H1 (cell line): ENCODE measurements around the gene MEN1. TPM values are rescaled to one million over a fixed set of nuclear protein-coding genes. Genes with fewer than 3 reads are reported as not detected.

Experiments used
- ATF2 ChIP-seq: IDR thresholded peaks from 2 replicates; pipeline ENCODE4 v1.6.1; 2012; ENCODE audit warnings: low read length, inconsistent platforms
- RXRA ChIP-seq: IDR thresholded peaks from 2 replicates; pipeline ENCODE4 v1.6.1; 2011; ENCODE audit warnings: low read depth, mild to moderate bottlenecking, low read length, moderate library complexity; ENCODE audit not compliant: insufficient read depth
- SRF ChIP-seq: IDR thresholded peaks from 2 replicates; pipeline ENCODE4 v1.6.1; 2011; ENCODE audit warnings: mild to moderate bottlenecking, low read depth, low read length, moderate library complexity
- TAF1 ChIP-seq: IDR thresholded peaks from 2 replicates; pipeline ENCODE4 v1.6.1; 2011; ENCODE audit warnings: mild to moderate bottlenecking, low read depth, low read length
- polyA plus RNA-seq, 7 experiments: library from polyadenylated mRNA; depleted of rRNA in 3 of 7; stranded (reverse) in 5 of 7; unstranded in 2 of 7; fragments of >200 nt in 5 of 7; fragments of 200-250 nt in 2 of 7; gene quantifications; 1 replicate in 5 of 7; 2 replicates in 1 of 7; 4 replicates in 1 of 7; pipeline versions ENCODE4 v1.2.1 to v1.2.3, GENCODE V29; 2011 to 2013; ENCODE audit warnings: missing spikeins in 2 of 7, mixed read lengths in 2 of 7
- total RNA-seq: library from RNA; stranded (reverse); fragmentation: NEBNext Ultra II Directional; extraction: Animal tissue kit (Norgen Biotek cat#: 25700); gene quantifications from 2 replicates; pipeline ENCODE4 v1.2.1, GENCODE V29; 2021

MEN1 gene
- total and polyA plus RNA-seq, 2 of the 8 experiments (the other 6 are each of a cell fraction or from before 2014, with no cell fraction given), result 47.2 to 56.3 TPM

GRCh38 chr11:64849598-64850356, 39.4 kb upstream of the MEN1 start (continued):
- TF ChIP-seq ATF2, result no peak
- no peak for TF ChIP-seq SRF
- no peak for TF ChIP-seq RXRA
- no peak for TF ChIP-seq TAF1
